Measurements from ENCODE around the gene CCL18.
A peak's percentile ranks its signal among the peaks of the same experiment; 100 is the strongest.
"Not testable (repeated sequence)": the region's sequence is repeated elsewhere in the genome, so short reads cannot be mapped to it uniquely, and the experiment has no call there.

The CCL18 gene

DNA sequence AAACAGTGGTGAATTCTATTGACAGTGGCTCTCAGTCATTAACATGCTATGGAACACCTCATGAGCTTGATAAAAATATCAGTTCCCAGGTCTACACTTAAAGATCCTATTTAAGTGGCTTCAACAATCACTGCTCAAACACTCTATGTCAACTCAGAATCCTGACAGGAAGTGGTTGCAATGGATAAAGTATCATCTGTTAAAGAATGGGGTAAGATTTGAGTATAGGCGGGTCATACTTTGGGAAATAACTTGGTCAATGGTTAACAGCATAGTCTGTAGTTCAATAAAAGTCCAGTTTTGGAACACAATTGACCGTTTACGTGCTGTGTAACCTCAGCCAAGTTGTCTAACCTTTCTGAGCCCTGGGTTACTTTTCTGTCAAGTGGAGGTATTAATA, 23.4 kb downstream of the CCL18 start:
- peaks cover 73% of the 10 kb centered on the region for H3K4me1 Mint-ChIP-seq (ENCODE audit: low read depth)
- not testable (repeated sequence) for H3K9me3 Mint-ChIP-seq; H3K4me3 Mint-ChIP-seq; H3K36me3 Mint-ChIP-seq (ENCODE audit: low read depth); DNase-seq; H3K27ac Mint-ChIP-seq; H3K27me3 Mint-ChIP-seq

DNA sequence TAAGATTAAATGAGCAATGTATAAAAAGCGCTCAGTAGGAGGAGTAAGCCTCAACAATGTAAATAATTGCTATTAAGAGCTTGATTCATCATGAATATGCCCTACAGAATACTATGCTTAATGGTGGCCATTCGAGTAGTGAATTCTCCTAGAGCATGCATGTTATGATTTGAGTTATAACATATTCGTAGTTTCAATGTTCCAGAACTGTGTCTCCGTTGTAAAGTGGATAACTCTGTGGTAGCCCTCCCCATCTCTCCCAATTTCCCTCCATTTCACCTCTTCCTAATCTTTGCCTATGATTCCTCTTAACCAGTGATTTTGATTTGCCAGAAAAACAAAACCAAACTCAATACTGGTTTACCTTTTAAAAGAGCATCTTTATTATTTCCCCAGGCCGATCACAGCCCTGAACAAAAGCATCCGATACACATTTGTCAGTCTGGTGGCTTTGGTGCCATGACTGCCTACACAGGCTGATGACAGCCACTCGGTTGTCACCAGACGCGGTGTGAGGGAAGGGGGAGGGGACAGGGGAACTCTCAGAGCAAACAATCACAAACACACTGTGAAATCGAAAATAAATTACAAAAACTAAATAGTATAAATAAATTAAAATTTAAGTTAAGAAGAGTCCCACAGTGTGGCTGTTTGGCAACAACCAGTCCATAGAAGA, 24.0 kb downstream of the CCL18 start:
- H3K9me3 Mint-ChIP-seq; H3K36me3 Mint-ChIP-seq (ENCODE audit: low read depth); DNase-seq; H3K27me3 Mint-ChIP-seq: not testable (repeated sequence)
- H3K4me3 Mint-ChIP-seq = peak overlapping the region; percentile 78
- H3K27ac Mint-ChIP-seq = peak overlapping the region; percentile 98
- H3K4me1 Mint-ChIP-seq (ENCODE audit: low read depth) = peaks cover 74% of the 10 kb centered on the region

DNA sequence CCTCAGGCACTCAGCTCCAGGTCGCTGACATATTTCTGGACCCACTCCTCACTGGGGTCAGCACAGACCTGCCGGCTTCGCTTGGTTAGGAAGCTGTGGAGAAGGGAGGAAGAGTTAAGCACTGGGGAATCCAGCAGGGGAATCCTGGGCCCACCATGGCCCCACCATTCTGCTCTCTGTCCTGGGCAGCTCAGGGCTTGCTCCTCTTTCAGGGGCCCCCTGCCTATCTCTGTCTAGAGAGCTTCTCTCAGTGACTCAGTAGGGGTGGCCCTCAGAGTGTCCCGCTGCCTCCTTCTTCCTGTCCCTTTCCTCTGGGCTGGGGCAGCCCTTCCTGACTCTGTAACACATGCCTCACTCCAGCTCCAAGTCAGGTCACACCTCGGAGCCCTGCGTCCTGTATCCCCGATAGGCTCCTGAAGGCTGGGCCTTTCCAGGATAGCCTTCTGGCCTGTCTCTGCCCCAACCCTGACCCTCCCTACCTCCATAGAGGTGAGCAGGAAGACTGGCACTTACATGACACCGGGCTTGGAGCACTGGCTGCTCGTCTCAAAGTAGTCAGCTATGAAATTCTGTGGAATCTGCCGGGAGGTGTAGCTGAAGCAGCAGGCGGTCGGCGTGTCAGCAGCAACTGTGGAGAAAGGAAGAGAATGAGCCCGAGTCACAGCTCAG, 24.7 kb downstream of the CCL18 start:
- Mint-ChIP-seq H3K4me3 (peak overlapping the region; percentile 78), H3K4me1 (ENCODE audit: low read depth) (peaks cover 73% of the 10 kb centered on the region), H3K27me3 (peaks cover 11% of the 10 kb centered on the region), H3K9me3 (no peaks in the 10 kb centered on the region), H3K27ac (peak overlapping the region; percentile 98), H3K36me3 (ENCODE audit: low read depth) (peaks cover 7% of the 10 kb centered on the region)
- DNase-seq = no peak

DNA sequence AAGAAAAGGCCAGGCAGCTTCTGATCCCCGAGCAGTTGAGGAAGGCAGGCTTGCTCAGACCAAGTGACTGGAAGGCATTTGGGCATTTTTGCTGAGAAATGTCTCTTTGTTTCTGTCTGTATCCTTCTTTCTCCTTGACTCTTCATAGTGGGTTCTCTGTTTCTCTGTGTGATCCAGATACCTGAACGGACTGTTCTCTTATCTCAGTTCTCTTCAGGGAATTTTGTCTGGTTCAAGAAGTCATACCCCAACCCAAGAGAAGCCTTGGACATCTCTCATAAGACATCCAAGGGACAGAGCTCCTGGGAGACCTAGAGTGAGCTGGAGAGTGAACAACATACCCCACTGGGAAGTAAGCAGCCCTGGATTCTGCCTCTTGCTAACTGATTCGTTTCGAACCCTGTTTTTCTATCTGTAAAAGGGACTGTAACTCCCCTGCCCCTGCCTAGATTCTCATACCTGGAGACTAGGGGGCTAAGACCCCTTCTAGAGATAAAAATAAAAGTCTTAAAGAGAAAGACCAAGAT, 25.3 kb downstream of the CCL18 start:
- no peaks in the 10 kb centered on the region for H3K9me3 Mint-ChIP-seq
- DNase-seq = no peak
- H3K27me3 Mint-ChIP-seq = peaks cover 11% of the 10 kb centered on the region
- H3K4me3 Mint-ChIP-seq = peak overlapping the region; percentile 78
- H3K36me3 Mint-ChIP-seq (ENCODE audit: low read depth) = peaks cover 7% of the 10 kb centered on the region
- H3K4me1 Mint-ChIP-seq (ENCODE audit: low read depth) = peaks cover 70% of the 10 kb centered on the region
- peak overlapping the region; percentile 98 for H3K27ac Mint-ChIP-seq

DNA sequence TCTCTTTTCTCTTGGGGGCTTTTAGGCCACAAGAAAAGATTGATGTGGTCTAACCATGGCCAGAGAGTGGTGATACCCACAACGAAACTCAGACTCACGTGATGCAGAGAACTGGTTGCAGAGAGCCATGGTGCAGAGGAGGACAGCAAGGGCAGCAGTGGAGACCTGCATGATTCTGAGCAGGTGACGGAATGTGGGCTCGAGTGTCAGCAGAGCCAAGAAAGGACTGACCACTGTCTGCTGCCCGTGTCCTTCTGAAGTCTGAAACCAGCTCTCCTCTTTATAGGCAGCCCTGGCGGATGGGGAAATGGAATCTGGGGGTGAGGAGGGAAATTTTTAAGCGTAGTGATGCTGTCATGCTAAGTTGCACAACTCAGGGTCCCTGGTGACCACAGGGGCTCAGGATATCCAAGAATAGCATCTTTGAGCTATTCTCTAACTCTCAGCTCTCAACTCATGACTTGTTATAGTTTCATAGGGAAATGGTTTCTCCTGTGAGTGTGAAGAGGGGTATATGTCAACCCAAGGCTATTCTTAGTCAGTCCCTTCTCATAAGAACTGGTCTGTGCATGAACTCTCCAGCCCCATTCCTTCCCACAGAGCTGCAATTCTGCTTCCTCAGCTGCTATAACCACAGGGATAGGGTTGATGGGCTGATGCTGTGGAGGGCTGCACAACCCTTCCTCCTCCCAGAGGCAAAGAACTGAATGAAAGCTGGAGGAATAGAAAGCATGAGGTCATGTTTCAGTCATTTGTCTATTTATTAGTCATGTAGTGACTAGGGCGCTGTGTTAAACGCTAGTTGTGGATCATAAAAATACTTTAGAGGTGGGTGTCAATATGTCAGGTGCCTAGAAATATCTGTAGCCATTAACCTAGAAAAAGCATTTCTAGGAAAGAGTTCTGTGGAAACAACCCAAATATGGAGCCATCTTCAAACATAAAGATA, 26.1 kb downstream of the CCL18 start, which contains the start of gene CCL3:
TSS of gene CCL3 (minus strand) at position 256 of the 949 bp plus-strand sequence. CDS start at position 171, 85 bp downstream.
- DNase-seq = peak; percentile 76
- H3K27me3 Mint-ChIP-seq = peaks cover 11% of the 10 kb centered on the region
- H3K36me3 Mint-ChIP-seq (ENCODE audit: low read depth) = peaks cover 7% of the 10 kb centered on the region
- no peaks in the 10 kb centered on the region for H3K9me3 Mint-ChIP-seq
- H3K27ac Mint-ChIP-seq = peak within 1 kb of the TSS; percentile 98
- H3K4me3 Mint-ChIP-seq = peak within 1 kb of the TSS; percentile 78
- H3K4me1 Mint-ChIP-seq (ENCODE audit: low read depth) = peaks cover 70% of the 10 kb centered on the region

DNA sequence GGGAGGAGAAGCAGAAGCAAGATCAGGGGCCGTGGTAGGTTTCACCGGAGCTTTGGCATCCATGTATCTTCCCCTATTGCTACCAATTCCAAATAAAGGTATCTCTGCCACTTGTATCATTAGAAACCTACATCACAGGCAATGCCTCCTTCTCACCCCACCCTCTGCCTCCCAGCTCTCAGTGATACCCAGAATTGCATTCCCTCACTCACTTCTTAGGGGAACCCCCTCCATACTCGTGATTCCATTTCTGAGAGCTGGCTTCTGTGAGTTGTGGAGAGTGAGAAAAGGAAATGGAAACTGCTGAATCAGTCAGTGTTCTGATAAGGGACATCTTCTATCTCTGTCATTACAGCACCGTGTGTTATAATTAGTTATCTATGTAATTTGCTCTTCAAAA, 28.2 kb downstream of the CCL18 start:
- Mint-ChIP-seq H3K4me3 (peak overlapping the region; percentile 13), H3K9me3 (no peaks in the 10 kb centered on the region), H3K4me1 (ENCODE audit: low read depth) (peaks cover 67% of the 10 kb centered on the region), H3K27me3 (peaks cover 17% of the 10 kb centered on the region), H3K27ac (peak overlapping the region; percentile 94), H3K36me3 (ENCODE audit: low read depth) (peaks cover 7% of the 10 kb centered on the region)
- peak; percentile 53 for DNase-seq

DNA sequence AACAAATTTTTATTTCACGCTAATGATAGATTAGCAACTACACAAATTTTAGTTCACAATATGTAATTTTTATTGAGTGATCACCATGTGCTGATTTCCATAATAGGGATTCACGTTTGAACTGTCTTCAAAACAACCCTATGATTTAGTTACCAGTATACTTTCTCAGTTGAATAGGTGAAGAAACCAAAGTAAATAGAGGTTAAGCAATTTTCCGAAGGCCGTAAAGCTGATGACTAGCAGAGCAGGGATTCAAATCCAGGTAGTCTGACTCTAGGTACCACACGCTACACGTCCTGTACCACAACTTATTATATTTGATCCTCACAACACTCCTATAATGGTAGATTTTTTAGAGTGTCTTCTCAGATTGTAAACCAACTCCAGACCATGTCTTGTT, 28.6 kb downstream of the CCL18 start:
- H3K27me3 Mint-ChIP-seq = peaks cover 17% of the 10 kb centered on the region

DNA sequence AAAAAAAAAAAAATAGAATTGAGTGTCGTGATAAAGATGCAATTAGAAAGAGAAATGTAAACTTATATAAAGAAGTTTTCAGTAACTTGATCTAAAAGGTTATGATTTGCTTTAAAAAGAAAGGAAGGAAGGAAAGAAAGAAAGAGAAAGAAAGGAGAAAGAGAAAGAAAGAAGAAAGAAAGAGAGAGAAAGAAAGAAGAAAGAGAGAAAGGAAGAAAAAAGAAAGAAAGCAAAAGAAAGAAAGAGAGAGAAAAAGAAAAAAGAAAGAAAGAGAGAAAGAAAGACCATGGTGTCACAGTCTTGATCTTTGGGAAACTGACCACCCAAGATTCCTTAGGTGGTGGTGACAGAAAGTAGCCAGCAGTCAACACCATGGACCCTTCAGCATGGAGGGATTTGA, 30.2 kb downstream of the CCL18 start:
- Mint-ChIP-seq H3K4me1 (ENCODE audit: low read depth) (peaks cover 63% of the 10 kb centered on the region), H3K27me3 (peaks cover 18% of the 10 kb centered on the region), H3K36me3 (ENCODE audit: low read depth) (no peaks in the 10 kb centered on the region), H3K4me3 (no peak overlapping the region), H3K9me3 (no peaks in the 10 kb centered on the region), H3K27ac (peak overlapping the region; percentile 69)
- DNase-seq = no peak

More for the DNA sequence above, 28.6 kb downstream of the CCL18 start:
- H3K36me3 Mint-ChIP-seq (ENCODE audit: low read depth); H3K9me3 Mint-ChIP-seq; DNase-seq: not testable (repeated sequence)
- peaks cover 67% of the 10 kb centered on the region for H3K4me1 Mint-ChIP-seq (ENCODE audit: low read depth)
- H3K27ac Mint-ChIP-seq = peak overlapping the region; percentile 94
- peak overlapping the region; percentile 8 for H3K4me3 Mint-ChIP-seq

DNA sequence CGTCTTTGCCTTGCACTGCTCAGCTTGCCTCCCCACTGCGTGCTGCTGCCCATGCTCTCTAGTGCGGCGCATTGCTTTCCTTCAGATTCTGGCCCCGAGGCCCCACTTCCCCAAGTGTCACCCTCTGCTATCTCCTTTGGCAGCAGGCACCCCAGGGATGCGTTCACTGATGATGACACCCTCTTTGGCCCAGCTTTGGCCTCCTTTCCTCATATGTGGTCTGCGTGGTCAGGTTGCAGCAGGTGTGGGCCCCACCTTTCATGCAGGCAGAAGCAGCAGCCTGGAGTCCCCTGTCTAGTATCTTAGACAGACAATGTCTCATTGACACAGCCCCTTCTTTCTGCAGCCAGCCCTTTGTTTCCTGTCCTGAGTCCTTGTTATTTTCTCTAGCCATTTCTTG, 30.7 kb downstream of the CCL18 start:
- Mint-ChIP-seq H3K4me1 (ENCODE audit: low read depth) (peaks cover 63% of the 10 kb centered on the region), H3K36me3 (ENCODE audit: low read depth) (no peaks in the 10 kb centered on the region), H3K27me3 (peaks cover 18% of the 10 kb centered on the region), H3K27ac (no peak overlapping the region), H3K9me3 (no peaks in the 10 kb centered on the region), H3K4me3 (no peak overlapping the region)
- DNase-seq = no peak

DNA sequence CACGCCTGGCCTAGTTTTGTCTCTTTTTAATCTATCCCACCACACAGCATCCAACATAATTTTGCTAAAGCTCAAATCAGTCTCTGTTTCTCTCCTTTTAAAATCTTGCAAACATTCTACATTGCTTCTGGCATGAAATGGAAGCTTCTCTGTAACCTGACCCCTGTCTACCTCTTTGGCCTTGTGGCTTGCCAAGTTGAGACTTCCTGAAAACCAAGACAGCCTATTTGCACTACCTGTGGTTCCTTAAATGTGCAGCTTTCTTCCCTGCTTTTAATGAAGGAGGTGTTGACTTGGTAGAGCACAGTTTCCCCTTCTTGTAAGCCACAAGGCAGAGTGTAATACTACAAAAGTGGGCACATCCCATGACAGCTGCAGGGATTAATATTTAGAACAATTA, 31.9 kb downstream of the CCL18 start:
- Mint-ChIP-seq H3K9me3 (no peaks in the 10 kb centered on the region), H3K4me3 (no peak overlapping the region), H3K27ac (no peak overlapping the region), H3K27me3 (peaks cover 22% of the 10 kb centered on the region), H3K36me3 (ENCODE audit: low read depth) (no peaks in the 10 kb centered on the region), H3K4me1 (ENCODE audit: low read depth) (peaks cover 59% of the 10 kb centered on the region)
- DNase-seq = no peak

DNA sequence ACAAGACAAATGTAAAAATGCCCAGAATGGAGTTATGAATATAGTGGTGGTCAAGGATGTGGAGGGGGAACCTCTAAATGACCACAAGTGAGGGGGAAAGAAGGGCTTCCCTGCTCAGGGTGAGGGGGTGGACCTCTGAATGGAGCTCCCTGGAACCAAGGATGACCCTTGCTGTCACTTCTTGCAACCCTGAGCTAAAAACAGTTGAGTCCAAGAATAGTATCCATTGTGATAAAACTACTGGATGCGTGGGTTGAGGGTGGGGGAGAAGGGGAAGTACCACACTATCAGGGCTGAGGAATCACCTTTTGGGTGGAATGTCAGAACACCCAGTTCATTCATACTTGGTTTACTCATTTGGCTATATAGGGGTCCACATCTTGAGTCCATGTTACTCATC, 34.9 kb downstream of the CCL18 start:
- not testable (repeated sequence) for H3K9me3 Mint-ChIP-seq; H3K27ac Mint-ChIP-seq; H3K36me3 Mint-ChIP-seq (ENCODE audit: low read depth); H3K4me3 Mint-ChIP-seq; DNase-seq
- peaks cover 49% of the 10 kb centered on the region for H3K4me1 Mint-ChIP-seq (ENCODE audit: low read depth)
- H3K27me3 Mint-ChIP-seq = peaks cover 25% of the 10 kb centered on the region

DNA sequence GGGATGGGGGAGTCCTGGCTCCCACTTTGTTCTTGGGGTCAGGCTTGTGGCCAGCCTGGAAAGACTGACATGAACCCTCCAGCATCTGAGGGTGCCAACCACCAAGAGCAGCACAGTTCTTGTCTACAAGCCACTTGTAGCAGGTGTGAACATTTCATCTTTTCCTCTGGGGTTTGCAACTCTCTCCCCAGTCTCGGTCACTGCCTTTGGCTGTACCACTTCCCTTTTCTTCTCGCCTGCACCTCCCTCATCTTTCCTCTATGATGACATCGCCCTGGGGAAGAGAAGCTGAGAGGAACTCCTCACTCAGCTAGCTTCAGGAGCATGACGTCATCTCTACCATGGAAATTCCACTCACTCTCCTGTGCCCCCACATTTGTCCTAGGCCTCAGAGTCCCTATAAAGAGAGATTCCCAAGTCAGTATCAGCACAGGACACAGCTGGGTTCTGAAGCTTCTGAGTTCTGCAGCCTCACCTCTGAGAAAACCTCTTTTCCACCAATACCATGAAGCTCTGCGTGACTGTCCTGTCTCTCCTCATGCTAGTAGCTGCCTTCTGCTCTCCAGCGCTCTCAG, 39.4 kb downstream of the CCL18 start, which contains the start of gene CCL4:
TSS of gene CCL4 (plus strand) at position 427 of the 575 bp plus-strand sequence. CDS start at position 506, 79 bp downstream.
- not testable (repeated sequence) for H3K36me3 Mint-ChIP-seq (ENCODE audit: low read depth); H3K9me3 Mint-ChIP-seq
- Mint-ChIP-seq H3K4me3 (peak within 1 kb of the TSS; percentile 80), H3K4me1 (ENCODE audit: low read depth) (peaks cover 50% of the 10 kb centered on the region), H3K27me3 (peaks cover 35% of the 10 kb centered on the region), H3K27ac (peak within 1 kb of the TSS; percentile 91)
- DNase-seq = peak; percentile 56

DNA sequence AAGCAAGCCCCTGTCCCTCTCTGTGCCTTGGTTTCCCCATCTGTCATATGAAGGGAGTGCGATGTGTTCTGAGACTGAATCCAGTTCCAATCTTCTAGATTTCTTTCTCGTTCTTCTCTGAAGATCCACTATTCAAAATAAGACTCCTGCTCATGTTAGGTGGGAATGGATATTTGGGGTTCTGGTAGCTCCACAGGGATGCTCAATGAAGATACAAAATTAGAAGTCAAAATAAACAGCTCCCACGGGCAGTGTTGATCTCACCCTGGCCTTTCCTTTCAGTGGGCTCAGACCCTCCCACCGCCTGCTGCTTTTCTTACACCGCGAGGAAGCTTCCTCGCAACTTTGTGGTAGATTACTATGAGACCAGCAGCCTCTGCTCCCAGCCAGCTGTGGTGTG, 40.2 kb downstream of the CCL18 start:
- Mint-ChIP-seq H3K27ac (peak overlapping the region; percentile 91), H3K4me1 (ENCODE audit: low read depth) (peaks cover 44% of the 10 kb centered on the region), H3K27me3 (peaks cover 36% of the 10 kb centered on the region), H3K4me3 (peak overlapping the region; percentile 80)
- DNase-seq; H3K9me3 Mint-ChIP-seq; H3K36me3 Mint-ChIP-seq (ENCODE audit: low read depth): not testable (repeated sequence)

DNA sequence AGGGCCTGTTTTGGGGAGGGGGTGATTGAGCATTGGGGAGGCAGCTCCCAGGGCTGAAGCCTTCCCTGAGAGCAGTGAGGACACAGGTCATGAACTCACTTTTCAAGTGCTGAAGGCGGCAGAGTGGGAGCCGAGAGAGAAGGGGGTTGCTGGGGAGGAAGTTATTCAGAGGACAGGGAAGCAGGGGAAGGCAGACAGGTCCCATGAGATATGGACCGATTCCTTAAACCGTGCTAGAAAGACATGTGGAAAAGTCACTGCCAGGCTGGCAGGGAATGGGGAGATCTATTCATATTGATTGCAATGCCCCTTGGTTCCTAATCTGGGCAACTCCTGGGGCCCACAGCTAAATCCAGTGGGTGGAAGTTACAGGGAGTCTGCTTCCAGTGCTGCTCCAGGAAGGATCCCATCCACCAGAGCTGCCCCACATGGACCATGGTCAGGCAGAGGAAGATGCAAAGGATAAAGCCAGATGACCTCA, 40.7 kb downstream of the CCL18 start:
- H3K4me1 Mint-ChIP-seq (ENCODE audit: low read depth) = peaks cover 39% of the 10 kb centered on the region

More for the DNA sequence above, 40.7 kb downstream of the CCL18 start:
- Mint-ChIP-seq H3K27ac (peak overlapping the region; percentile 91), H3K36me3 (ENCODE audit: low read depth) (peaks cover 6% of the 10 kb centered on the region), H3K4me3 (peak overlapping the region; percentile 80), H3K9me3 (no peaks in the 10 kb centered on the region), H3K27me3 (peaks cover 38% of the 10 kb centered on the region)
- peak; percentile 40 for DNase-seq
